Caco-2 (cell line): ENCODE results near the gene IL4I1. TPM values are rescaled to one million over a fixed set of nuclear protein-coding genes. Genes with fewer than 3 reads are reported as not detected.

Experiments used
- BruUV-seq: library from RNA; stranded (reverse); fragments of 400-500 nt; replicated peaks from 2 replicates; lab custom pipeline; 2021; lab: Mats Ljungman, UMichigan
- CTCF ChIA-PET: fragments of 300-600 bp; sonication (Branson Sonifier 250); formaldehyde crosslinking; loops from one replicate; lab custom pipeline; 2022; ENCODE audit warnings: antibody characterized with exemption; lab: Charles Lee
- POLR2A ChIA-PET: fragments of 300-600 bp; sonication (Branson Sonifier 250); formaldehyde crosslinking; loops from one replicate; lab custom pipeline; 2022; ENCODE audit warnings: antibody characterized with exemption; lab: Charles Lee
- DNase-seq, 2 experiments: peaks; one replicate each; pipeline versions ENCODE4 v3.0.0 to v3.0.0-alpha.2; 2020 to 2022
- H3K27me3 ChIP-seq: replicated peaks from 2 replicates; pipeline ENCODE4 v1.6.0; 2011; ENCODE audit warnings: low read length; ENCODE audit not compliant: control insufficient read depth, insufficient read depth
- H3K36me3 ChIP-seq: 2 replicates; pipeline ENCODE4 v1.5.1; 2011; ENCODE audit warnings: low read length; ENCODE audit not compliant: control insufficient read depth, insufficient read depth
- H3K4me1 ChIP-seq: fragments of 250-450 bp; sonication (Bioruptor Pico); 2 replicates; pipeline ENCODE4 v1.5.1; 2020; ENCODE audit warnings: mild to moderate bottlenecking
- H3K4me3 ChIP-seq: 2 replicates; pipeline ENCODE4 v1.5.1; 2011; ENCODE audit warnings: low read depth, mild to moderate bottlenecking, control low read depth, low read length
- H3K9me3 ChIP-seq: fragments of 250-450 bp; sonication (Bioruptor Pico); 2 replicates; pipeline ENCODE4 v1.5.1; 2020; ENCODE audit warnings: mild to moderate bottlenecking, moderate library complexity
- H3K27ac Mint-ChIP-seq: one replicate; pipeline ENCODE4 v1.8.0; 2022; ENCODE audit warnings: mixed read lengths; ENCODE audit not compliant: unreplicated experiment
- H3K27me3 Mint-ChIP-seq: one replicate; pipeline ENCODE4 v1.8.0; 2022; ENCODE audit warnings: mixed read lengths; ENCODE audit not compliant: insufficient read depth, unreplicated experiment
- H3K36me3 Mint-ChIP-seq: one replicate; pipeline ENCODE4 v1.8.0; 2022; ENCODE audit warnings: mild to moderate bottlenecking, mixed read lengths; ENCODE audit not compliant: insufficient read depth, unreplicated experiment
- H3K4me1 Mint-ChIP-seq: one replicate; pipeline ENCODE4 v1.8.0; 2022; ENCODE audit warnings: low read depth, mixed read lengths; ENCODE audit not compliant: unreplicated experiment
- H3K4me3 Mint-ChIP-seq: one replicate; pipeline ENCODE4 v1.8.0; 2022; ENCODE audit warnings: mild to moderate bottlenecking, moderate library complexity, mixed read lengths; ENCODE audit not compliant: unreplicated experiment
- H3K9me3 Mint-ChIP-seq: one replicate; pipeline ENCODE4 v1.8.0; 2022; ENCODE audit warnings: mixed read lengths; ENCODE audit not compliant: unreplicated experiment
- CTCF ChIP-seq, 2 experiments: fragments of 200-600 bp in 1 of 2; IDR thresholded peaks; 1 replicate in 1 of 2; 2 replicates in 1 of 2; pipeline versions ENCODE4 v1.5.1 to v1.8.0; 2011 to 2022; ENCODE audit warnings: antibody characterized with exemption in 1 of 2, control low read depth in 1 of 2, inconsistent platforms in 1 of 2, low read depth in 1 of 2, low read length in 1 of 2, mild to moderate bottlenecking in 1 of 2, moderate library complexity in 1 of 2; ENCODE audit not compliant: insufficient read depth in 1 of 2, severe bottlenecking in 1 of 2, unreplicated experiment in 1 of 2
- intact Hi-C: fragments of 100-400 bp; cut with micrococcal nuclease; formaldehyde crosslinking; loops from one replicate; pipeline ENCODE4 v1.10.0; 2022; ENCODE audit not compliant: unreplicated experiment
- total RNA-seq: library from RNA; stranded (reverse); gene quantifications from 2 replicates; pipeline ENCODE4 v1.2.3, GENCODE V29; 2022

IL4I1 gene
- total RNA-seq, 1 experiment from 2014 or later = 0.61 TPM

- Mint-ChIP-seq H3K4me3 (no peak overlapping the region), H3K9me3 (no peaks in the 10 kb centered on the region), H3K36me3 (peaks cover 77% of the 10 kb centered on the region), H3K4me1 (peaks cover 21% of the 10 kb centered on the region), H3K27me3 (no peaks in the 10 kb centered on the region), H3K27ac (peak overlapping the region; percentile 98)
- Histone ChIP-seq H3K27me3 (no peaks in the 10 kb centered on the region), H3K36me3 (peaks cover 11% of the 10 kb centered on the region), H3K4me3 (no peak overlapping the region), H3K9me3 (no peaks in the 10 kb centered on the region), H3K4me1 (peaks cover 22% of the 10 kb centered on the region)
- POLR2A ChIA-PET = interaction anchor here (0.7 to 1.0 kb wide), 3 partner anchors 13 to 98 kb away, joined by 3 to 8 read pairs (median 6); partner anchors contain the start of genes AP2A1, PTOV1 and TBC1D17
- no peak for TF ChIP-seq CTCF (IDR thresholded peaks at IDR 0.05; ENCODE audit: insufficient read depth in 1 of 2, low read depth in 1 of 2, low read length in 1 of 2, severe bottlenecking in 1 of 2, unreplicated experiment in 1 of 2)
- BruUV-seq = no TSS peak
- no peak for DNase-seq
- intact Hi-C loops = loop anchor here (5.0 kb wide), 1 partner anchor 188 kb away; the partner anchor contains the start of gene PRMT1
- CTCF ChIA-PET = interaction anchor here (1.0 kb wide), 1 partner anchor 8 kb away, joined by 3 read pairs; no protein-coding TSS in a partner anchor
These were observed 31.8 kb downstream of the IL4I1 start for GRCh38 chr19:49864890-49865289.

GRCh38 chr19:49863935-49864320, 32.8 kb downstream of the IL4I1 start:
- no peak for TF ChIP-seq CTCF (IDR thresholded peaks at IDR 0.05; ENCODE audit: insufficient read depth in 1 of 2, low read depth in 1 of 2, low read length in 1 of 2, severe bottlenecking in 1 of 2, unreplicated experiment in 1 of 2)
- Mint-ChIP-seq H3K36me3 (peaks cover 87% of the 10 kb centered on the region), H3K4me3 (no peak overlapping the region)

GRCh38 chr19:49863254-49863934, 33.3 kb downstream of the IL4I1 start:
- no peak for DNase-seq
- intact Hi-C loops = no loop called here

More at GRCh38 chr19:49863935-49864320, 32.8 kb downstream of the IL4I1 start:
- no peaks in the 10 kb centered on the region for H3K9me3 ChIP-seq
- no TSS peak for BruUV-seq
- no peak overlapping the region for H3K4me3 ChIP-seq
- no peaks in the 10 kb centered on the region for H3K27me3 ChIP-seq
- DNase-seq = peak in 1 of 2 experiments; percentile 33
- peaks cover 20% of the 10 kb centered on the region for H3K4me1 ChIP-seq
- POLR2A ChIA-PET = no interaction called here
- no peaks in the 10 kb centered on the region for H3K27me3 Mint-ChIP-seq
- CTCF ChIA-PET = no interaction called here
- no peaks in the 10 kb centered on the region for H3K9me3 Mint-ChIP-seq
- intact Hi-C loops = no loop called here
- peaks cover 21% of the 10 kb centered on the region for H3K4me1 Mint-ChIP-seq
- H3K36me3 ChIP-seq = peaks cover 13% of the 10 kb centered on the region
- no peak overlapping the region for H3K27ac Mint-ChIP-seq

More at GRCh38 chr19:49863254-49863934, 33.3 kb downstream of the IL4I1 start:
- ChIA-PET CTCF (interaction anchor here (1.3 kb wide), 1 partner anchor 13 kb away, joined by 4 read pairs; the partner anchor contains the start of gene PTOV1), POLR2A (no interaction called here)
- no peaks in the 10 kb centered on the region for H3K27me3 ChIP-seq
- Mint-ChIP-seq H3K9me3 (no peaks in the 10 kb centered on the region), H3K27ac (no peak overlapping the region), H3K4me1 (peaks cover 21% of the 10 kb centered on the region), H3K4me3 (no peak overlapping the region), H3K27me3 (no peaks in the 10 kb centered on the region), H3K36me3 (peaks cover 92% of the 10 kb centered on the region)
- no TSS peak for BruUV-seq
- peaks cover 13% of the 10 kb centered on the region for H3K36me3 ChIP-seq
- no peaks in the 10 kb centered on the region for H3K9me3 ChIP-seq
- peaks cover 15% of the 10 kb centered on the region for H3K4me1 ChIP-seq
- TF ChIP-seq CTCF (IDR thresholded peaks at IDR 0.05; ENCODE audit: insufficient read depth in 1 of 2, low read depth in 1 of 2, low read length in 1 of 2, severe bottlenecking in 1 of 2, unreplicated experiment in 1 of 2) = no peak
- H3K4me3 ChIP-seq = no peak overlapping the region
